Caco-2 (cell line): ENCODE results near the gene CEP170. TPM values are rescaled to one million over a fixed set of nuclear protein-coding genes. Genes with fewer than 3 reads are reported as not detected.

Source experiments
- BruUV-seq: library from RNA; stranded (reverse); fragments of 400-500 nt; replicated peaks from 2 replicates; lab custom pipeline; 2021; lab: Mats Ljungman, UMichigan
- CTCF ChIA-PET: fragments of 300-600 bp; sonication (Branson Sonifier 250); formaldehyde crosslinking; loops from one replicate; lab custom pipeline; 2022; ENCODE audit warnings: antibody characterized with exemption; lab: Charles Lee
- POLR2A ChIA-PET: fragments of 300-600 bp; sonication (Branson Sonifier 250); formaldehyde crosslinking; loops from one replicate; lab custom pipeline; 2022; ENCODE audit warnings: antibody characterized with exemption; lab: Charles Lee
- DNase-seq, 2 experiments: peaks; one replicate each; pipeline versions ENCODE4 v3.0.0 to v3.0.0-alpha.2; 2020 to 2022
- H3K27me3 ChIP-seq: replicated peaks from 2 replicates; pipeline ENCODE4 v1.6.0; 2011; ENCODE audit warnings: low read length; ENCODE audit not compliant: control insufficient read depth, insufficient read depth
- H3K36me3 ChIP-seq: 2 replicates; pipeline ENCODE4 v1.5.1; 2011; ENCODE audit warnings: low read length; ENCODE audit not compliant: control insufficient read depth, insufficient read depth
- H3K4me1 ChIP-seq: fragments of 250-450 bp; sonication (Bioruptor Pico); 2 replicates; pipeline ENCODE4 v1.5.1; 2020; ENCODE audit warnings: mild to moderate bottlenecking
- H3K4me3 ChIP-seq: 2 replicates; pipeline ENCODE4 v1.5.1; 2011; ENCODE audit warnings: low read depth, mild to moderate bottlenecking, control low read depth, low read length
- H3K9me3 ChIP-seq: fragments of 250-450 bp; sonication (Bioruptor Pico); 2 replicates; pipeline ENCODE4 v1.5.1; 2020; ENCODE audit warnings: mild to moderate bottlenecking, moderate library complexity
- H3K27ac Mint-ChIP-seq: one replicate; pipeline ENCODE4 v1.8.0; 2022; ENCODE audit warnings: mixed read lengths; ENCODE audit not compliant: unreplicated experiment
- H3K27me3 Mint-ChIP-seq: one replicate; pipeline ENCODE4 v1.8.0; 2022; ENCODE audit warnings: mixed read lengths; ENCODE audit not compliant: insufficient read depth, unreplicated experiment
- H3K36me3 Mint-ChIP-seq: one replicate; pipeline ENCODE4 v1.8.0; 2022; ENCODE audit warnings: mild to moderate bottlenecking, mixed read lengths; ENCODE audit not compliant: insufficient read depth, unreplicated experiment
- H3K4me1 Mint-ChIP-seq: one replicate; pipeline ENCODE4 v1.8.0; 2022; ENCODE audit warnings: low read depth, mixed read lengths; ENCODE audit not compliant: unreplicated experiment
- H3K4me3 Mint-ChIP-seq: one replicate; pipeline ENCODE4 v1.8.0; 2022; ENCODE audit warnings: mild to moderate bottlenecking, moderate library complexity, mixed read lengths; ENCODE audit not compliant: unreplicated experiment
- H3K9me3 Mint-ChIP-seq: one replicate; pipeline ENCODE4 v1.8.0; 2022; ENCODE audit warnings: mixed read lengths; ENCODE audit not compliant: unreplicated experiment
- intact Hi-C: fragments of 100-400 bp; cut with micrococcal nuclease; formaldehyde crosslinking; loops from one replicate; pipeline ENCODE4 v1.10.0; 2022; ENCODE audit not compliant: unreplicated experiment
- total RNA-seq: library from RNA; stranded (reverse); gene quantifications from 2 replicates; pipeline ENCODE4 v1.2.3, GENCODE V29; 2022
- TF ChIP-seq, protein P1 (sequence below), 2 experiments: fragments of 200-600 bp in 1 of 2; IDR thresholded peaks; 1 replicate in 1 of 2; 2 replicates in 1 of 2; pipeline versions ENCODE4 v1.5.1 to v1.8.0; 2011 to 2022; ENCODE audit warnings: antibody characterized with exemption in 1 of 2, control low read depth in 1 of 2, inconsistent platforms in 1 of 2, low read depth in 1 of 2, low read length in 1 of 2, mild to moderate bottlenecking in 1 of 2, moderate library complexity in 1 of 2; ENCODE audit not compliant: insufficient read depth in 1 of 2, severe bottlenecking in 1 of 2, unreplicated experiment in 1 of 2

CEP170 gene
- total RNA-seq, 1 experiment from 2014 or later = 22.4 TPM

DNA sequence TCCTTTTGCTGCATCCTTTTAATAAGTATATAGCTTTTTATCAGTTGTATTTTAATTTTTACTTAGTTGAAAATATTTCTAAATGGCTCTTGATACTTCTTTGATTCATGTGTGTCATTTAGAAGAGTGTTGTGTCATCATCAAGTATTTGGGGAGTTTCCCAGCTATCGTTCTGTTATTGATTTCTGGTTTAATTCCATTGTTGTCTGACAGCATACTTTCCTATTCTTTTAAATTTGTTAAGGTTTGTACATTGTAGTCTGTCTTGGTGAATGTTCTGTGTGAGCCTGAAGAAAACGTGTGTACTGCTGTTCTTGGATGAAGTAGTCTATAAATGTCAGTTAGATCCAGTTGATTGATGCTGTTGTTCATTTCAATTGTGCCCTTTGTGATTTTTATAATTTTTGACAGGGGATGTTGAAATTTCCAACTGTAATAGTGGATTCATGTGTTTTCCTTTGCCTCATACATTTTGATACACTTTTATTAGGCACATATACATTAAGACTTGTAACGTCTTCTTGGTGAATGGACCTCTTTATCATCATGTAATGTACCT is 25.6 kb upstream of the CEP170 start:
- H3K27ac Mint-ChIP-seq = no peak overlapping the region
- CTCF ChIA-PET = no interaction called here
- peaks cover 8% of the 10 kb centered on the region for H3K36me3 Mint-ChIP-seq
- H3K9me3 ChIP-seq = no peaks in the 10 kb centered on the region
- no peak for DNase-seq
- no peaks in the 10 kb centered on the region for H3K27me3 Mint-ChIP-seq
- TF ChIP-seq, protein P1, sequence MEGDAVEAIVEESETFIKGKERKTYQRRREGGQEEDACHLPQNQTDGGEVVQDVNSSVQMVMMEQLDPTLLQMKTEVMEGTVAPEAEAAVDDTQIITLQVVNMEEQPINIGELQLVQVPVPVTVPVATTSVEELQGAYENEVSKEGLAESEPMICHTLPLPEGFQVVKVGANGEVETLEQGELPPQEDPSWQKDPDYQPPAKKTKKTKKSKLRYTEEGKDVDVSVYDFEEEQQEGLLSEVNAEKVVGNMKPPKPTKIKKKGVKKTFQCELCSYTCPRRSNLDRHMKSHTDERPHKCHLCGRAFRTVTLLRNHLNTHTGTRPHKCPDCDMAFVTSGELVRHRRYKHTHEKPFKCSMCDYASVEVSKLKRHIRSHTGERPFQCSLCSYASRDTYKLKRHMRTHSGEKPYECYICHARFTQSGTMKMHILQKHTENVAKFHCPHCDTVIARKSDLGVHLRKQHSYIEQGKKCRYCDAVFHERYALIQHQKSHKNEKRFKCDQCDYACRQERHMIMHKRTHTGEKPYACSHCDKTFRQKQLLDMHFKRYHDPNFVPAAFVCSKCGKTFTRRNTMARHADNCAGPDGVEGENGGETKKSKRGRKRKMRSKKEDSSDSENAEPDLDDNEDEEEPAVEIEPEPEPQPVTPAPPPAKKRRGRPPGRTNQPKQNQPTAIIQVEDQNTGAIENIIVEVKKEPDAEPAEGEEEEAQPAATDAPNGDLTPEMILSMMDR (IDR thresholded peaks at IDR 0.05; ENCODE audit: insufficient read depth in 1 of 2, low read depth in 1 of 2, low read length in 1 of 2, severe bottlenecking in 1 of 2, unreplicated experiment in 1 of 2) = no peak
- H3K36me3 ChIP-seq = no peaks in the 10 kb centered on the region
- H3K27me3 ChIP-seq = no peaks in the 10 kb centered on the region
- POLR2A ChIA-PET = no interaction called here
- H3K4me3 ChIP-seq = no peak overlapping the region
- H3K4me1 Mint-ChIP-seq = peaks cover 6% of the 10 kb centered on the region
- intact Hi-C loops = no loop called here
- no peaks in the 10 kb centered on the region for H3K9me3 Mint-ChIP-seq
- BruUV-seq = no TSS peak
- no peak overlapping the region for H3K4me3 Mint-ChIP-seq
- 0 out of 2 replicates have a peak, but pooled peaks cover 7% of the 10 kb centered on the region for H3K4me1 ChIP-seq

DNA sequence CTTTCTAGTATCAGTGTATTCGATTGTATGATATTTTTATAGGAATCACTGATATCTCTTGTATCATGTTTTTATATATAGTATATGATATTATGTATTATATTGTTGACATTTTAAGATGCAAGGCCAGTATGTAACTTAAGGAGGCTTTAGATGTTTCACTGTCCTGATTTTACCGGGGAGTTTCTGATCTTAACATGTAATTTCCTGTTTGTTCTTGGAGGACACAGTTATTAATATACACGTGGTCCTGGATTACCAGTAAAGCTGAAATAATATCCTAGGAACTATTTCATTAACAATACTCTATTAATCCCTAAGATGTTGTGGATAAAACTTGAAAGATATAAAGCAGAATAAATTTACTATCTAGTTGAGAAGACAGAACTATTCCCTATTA is 20.2 kb upstream of the CEP170 start:
- POLR2A ChIA-PET = no interaction called here
- DNase-seq = no peak
- H3K4me1 Mint-ChIP-seq = peaks cover 6% of the 10 kb centered on the region
- H3K36me3 Mint-ChIP-seq = peaks cover 5% of the 10 kb centered on the region
- no peaks in the 10 kb centered on the region; the same call in 1 of the 2 replicates for H3K36me3 ChIP-seq
- intact Hi-C loops = no loop called here
- CTCF ChIA-PET = no interaction called here
- TF ChIP-seq, protein P1 (IDR thresholded peaks at IDR 0.05; ENCODE audit: insufficient read depth in 1 of 2, low read depth in 1 of 2, low read length in 1 of 2, severe bottlenecking in 1 of 2, unreplicated experiment in 1 of 2) = no peak
- H3K4me3 Mint-ChIP-seq = no peak overlapping the region
- no peaks in the 10 kb centered on the region for H3K9me3 ChIP-seq
- no peaks in the 10 kb centered on the region for H3K9me3 Mint-ChIP-seq
- H3K4me1 ChIP-seq = peaks cover 21% of the 10 kb centered on the region
- H3K27me3 ChIP-seq = no peaks in the 10 kb centered on the region
- no peak overlapping the region for H3K4me3 ChIP-seq
- H3K27ac Mint-ChIP-seq = no peak overlapping the region
- BruUV-seq = no TSS peak
- H3K27me3 Mint-ChIP-seq = no peaks in the 10 kb centered on the region

DNA sequence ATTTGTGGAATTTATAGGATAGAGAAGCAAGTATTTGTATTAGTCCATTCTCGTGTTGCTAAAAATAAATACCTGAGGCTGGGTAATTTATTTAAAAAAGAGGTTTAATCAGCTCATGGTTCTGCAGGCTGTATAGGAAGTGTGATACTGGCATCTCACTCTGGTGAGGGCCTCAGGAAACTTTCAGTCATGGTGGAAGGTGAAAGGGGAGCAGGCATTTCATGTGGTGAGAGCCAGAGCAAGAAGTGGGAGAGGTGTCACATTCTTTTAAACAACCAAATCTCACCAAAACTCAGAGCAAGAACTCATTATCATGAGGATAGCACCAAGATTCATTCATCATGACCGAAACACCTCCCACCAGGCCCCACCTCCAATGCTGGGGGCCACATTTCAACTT is 18.9 kb upstream of the CEP170 start:
- intact Hi-C loops = no loop called here
- Histone ChIP-seq H3K9me3 (no peaks in the 10 kb centered on the region), H3K4me1 (peaks cover 34% of the 10 kb centered on the region), H3K36me3 (no peaks in the 10 kb centered on the region; the same call in 1 of the 2 replicates), H3K27me3 (no peaks in the 10 kb centered on the region), H3K4me3 (no peak overlapping the region)
- Mint-ChIP-seq H3K4me3 (no peak overlapping the region), H3K36me3 (peaks cover 7% of the 10 kb centered on the region), H3K27me3 (no peaks in the 10 kb centered on the region), H3K4me1 (peaks cover 11% of the 10 kb centered on the region), H3K9me3 (no peaks in the 10 kb centered on the region), H3K27ac (no peak overlapping the region)
- TF ChIP-seq, protein P1 (IDR thresholded peaks at IDR 0.05; ENCODE audit: insufficient read depth in 1 of 2, low read depth in 1 of 2, low read length in 1 of 2, severe bottlenecking in 1 of 2, unreplicated experiment in 1 of 2) = no peak
- CTCF ChIA-PET = no interaction called here
- no peak for DNase-seq
- POLR2A ChIA-PET = no interaction called here
- BruUV-seq = no TSS peak
